Left lung (tissue), 10 donors: ENCODE measurements around the gene PAMR1. TPM values are rescaled to one million over a fixed set of nuclear protein-coding genes. Genes with fewer than 3 reads are reported as not detected.

Experiments used
- ATAC-seq: fragments of 200-7000 bp; cut with Tn5 transposase; one replicate; pipeline ENCODE4 v1.9.1; 2020; ENCODE audit warnings: moderate library complexity
- DNase-seq, 4 donors: peaks; one replicate each; pipeline ENCODE4 v3.0.0-alpha.2; 2013 to 2020
- H3K27ac ChIP-seq, 2 donors: fragments of 200-600 bp; sonication (generic) in 1 of 2; one replicate each; pipeline versions ENCODE4 v1.5.0 to v1.8.0; 2020 to 2021
- H3K27me3 ChIP-seq, 2 donors: fragments of 200-600 bp; sonication (generic) in 1 of 2; one replicate each; pipeline versions ENCODE4 v1.5.0 to v1.8.0; 2020 to 2021
- H3K36me3 ChIP-seq, 2 donors: fragments of 200-600 bp; sonication (generic) in 1 of 2; one replicate each; pipeline versions ENCODE4 v1.5.0 to v1.8.0; 2020 to 2021
- H3K4me1 ChIP-seq, 2 donors: fragments of 200-600 bp; one replicate each; pipeline ENCODE4 v1.8.0; 2021
- H3K4me3 ChIP-seq, 2 donors: fragments of 200-600 bp; sonication (generic) in 1 of 2; one replicate each; pipeline versions ENCODE4 v1.5.0 to v1.8.0; 2020 to 2021; ENCODE audit warnings: mild to moderate bottlenecking in 1 of 2
- H3K9me3 ChIP-seq, 2 donors: fragments of 200-600 bp; sonication (generic) in 1 of 2; one replicate each; pipeline versions ENCODE4 v1.5.0 to v1.8.0; 2020 to 2021
- intact Hi-C, 2 donors: fragments of 100-400 bp; cut with DNase I; formaldehyde crosslinking; loops; one replicate each; pipeline versions ENCODE4 v1.11.2 to v1.14.2; 2022
- polyA plus RNA-seq, 6 donors: library from polyadenylated mRNA; unstranded; fragments of 120-200 nt; gene quantifications; one replicate each; pipeline ENCODE4 v1.2.1, GENCODE V29; 2013; ENCODE audit not compliant: insufficient read length in 6 of 6
- total RNA-seq, 2 donors: library from RNA; stranded (reverse); fragmentation: NEBNext Ultra II Directional; extraction: Animal tissue kit (Norgen Biotek cat#: 25700); gene quantifications; one replicate each; pipeline ENCODE4 v1.2.1, GENCODE V29; 2021
- TF ChIP-seq, protein P1 (sequence below), 2 donors: fragments of 200-600 bp; sonication (generic) in 1 of 2; IDR thresholded peaks; one replicate each; pipeline versions ENCODE4 v1.5.0 to v1.8.0; 2021; ENCODE audit warnings: antibody characterized with exemption in 2 of 2
- donor health status: DM: no; HTN: yes; CAD: no.
- donor health status: DM: no; HTN: no; CAD: no.

Gene PAMR1
- total and polyA plus RNA-seq, 8 donors: 0.65 to 14.4 (median 9.1) TPM

DNA sequence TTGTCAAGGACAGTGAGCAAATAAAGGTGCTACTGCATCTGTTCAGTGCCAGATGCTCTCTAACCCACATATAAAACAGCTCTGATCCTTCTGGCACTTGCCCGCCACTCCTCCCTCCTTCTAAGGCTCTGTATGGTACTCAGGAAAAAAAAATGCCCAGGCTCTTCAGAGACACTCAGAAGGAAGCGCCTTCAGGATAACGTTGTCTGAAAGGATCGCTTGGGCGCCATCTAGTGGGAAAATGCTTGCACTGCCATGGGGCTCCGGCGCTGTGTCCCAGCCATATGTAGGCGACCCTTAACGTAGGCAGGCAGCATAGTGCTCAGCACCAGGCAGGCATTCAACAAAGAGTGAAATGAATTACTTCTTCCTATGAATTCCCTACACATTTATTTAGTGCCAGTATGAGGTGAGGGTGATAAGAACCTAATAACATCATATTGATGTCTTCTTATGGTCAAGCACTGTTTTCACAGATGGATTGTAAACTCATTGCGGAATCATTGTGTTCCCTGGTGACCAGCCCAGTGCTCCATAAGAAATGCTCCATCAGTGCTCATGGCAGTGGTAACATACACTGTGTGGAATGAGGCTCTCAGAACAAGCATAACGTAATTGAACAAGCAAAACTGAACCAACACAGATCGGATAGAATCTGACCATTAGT is 39.6 kb downstream of the PAMR1 start:
- H3K4me3 ChIP-seq: no peak overlapping the region
- H3K9me3 ChIP-seq: peaks cover 0 to 11% of the 10 kb centered on the region in 2 donors
- no peaks in the 10 kb centered on the region for H3K4me1 ChIP-seq
- no peaks in the 10 kb centered on the region for H3K27me3 ChIP-seq
- H3K27ac ChIP-seq: no peak overlapping the region
- no peaks in the 10 kb centered on the region for H3K36me3 ChIP-seq
- intact Hi-C loops: no loop called here
- peak; percentile 70 to 86 (median 80) for DNase-seq
- TF ChIP-seq, protein P1, sequence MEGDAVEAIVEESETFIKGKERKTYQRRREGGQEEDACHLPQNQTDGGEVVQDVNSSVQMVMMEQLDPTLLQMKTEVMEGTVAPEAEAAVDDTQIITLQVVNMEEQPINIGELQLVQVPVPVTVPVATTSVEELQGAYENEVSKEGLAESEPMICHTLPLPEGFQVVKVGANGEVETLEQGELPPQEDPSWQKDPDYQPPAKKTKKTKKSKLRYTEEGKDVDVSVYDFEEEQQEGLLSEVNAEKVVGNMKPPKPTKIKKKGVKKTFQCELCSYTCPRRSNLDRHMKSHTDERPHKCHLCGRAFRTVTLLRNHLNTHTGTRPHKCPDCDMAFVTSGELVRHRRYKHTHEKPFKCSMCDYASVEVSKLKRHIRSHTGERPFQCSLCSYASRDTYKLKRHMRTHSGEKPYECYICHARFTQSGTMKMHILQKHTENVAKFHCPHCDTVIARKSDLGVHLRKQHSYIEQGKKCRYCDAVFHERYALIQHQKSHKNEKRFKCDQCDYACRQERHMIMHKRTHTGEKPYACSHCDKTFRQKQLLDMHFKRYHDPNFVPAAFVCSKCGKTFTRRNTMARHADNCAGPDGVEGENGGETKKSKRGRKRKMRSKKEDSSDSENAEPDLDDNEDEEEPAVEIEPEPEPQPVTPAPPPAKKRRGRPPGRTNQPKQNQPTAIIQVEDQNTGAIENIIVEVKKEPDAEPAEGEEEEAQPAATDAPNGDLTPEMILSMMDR (IDR thresholded peaks at IDR 0.05): peak; percentile 89 to 94
- ATAC-seq: peak; percentile 99

DNA sequence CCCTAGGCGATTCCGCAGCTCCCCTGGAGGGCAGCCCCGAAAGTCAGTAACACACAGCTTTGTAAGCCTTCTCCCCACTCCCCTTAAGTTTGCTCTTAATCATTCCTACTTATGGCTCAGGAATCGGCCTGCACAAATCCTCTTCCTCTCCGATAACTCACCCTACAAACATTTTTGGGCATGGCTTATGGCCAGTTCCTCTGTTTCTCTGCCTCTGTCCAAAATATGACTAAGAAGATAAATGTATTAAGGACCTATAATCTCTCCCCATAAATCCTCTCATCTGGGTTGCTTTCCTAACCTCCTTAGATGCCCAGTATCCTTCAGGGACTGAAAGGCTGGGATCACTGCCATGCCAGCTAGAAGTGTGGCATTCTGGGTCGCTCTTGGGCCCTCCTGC is 41.0 kb downstream of the PAMR1 start:
- Histone ChIP-seq H3K4me3 (no peak overlapping the region), H3K36me3 (no peaks in the 10 kb centered on the region), H3K27ac (no peak overlapping the region), H3K27me3 (no peaks in the 10 kb centered on the region), H3K4me1 (no peaks in the 10 kb centered on the region), H3K9me3 (peaks cover 0 to 11% of the 10 kb centered on the region in 2 donors)
- ATAC-seq (no peak), DNase-seq (no peak)
- TF ChIP-seq, protein P1 (IDR thresholded peaks at IDR 0.05): no peak
- intact Hi-C loops: no loop called here

DNA sequence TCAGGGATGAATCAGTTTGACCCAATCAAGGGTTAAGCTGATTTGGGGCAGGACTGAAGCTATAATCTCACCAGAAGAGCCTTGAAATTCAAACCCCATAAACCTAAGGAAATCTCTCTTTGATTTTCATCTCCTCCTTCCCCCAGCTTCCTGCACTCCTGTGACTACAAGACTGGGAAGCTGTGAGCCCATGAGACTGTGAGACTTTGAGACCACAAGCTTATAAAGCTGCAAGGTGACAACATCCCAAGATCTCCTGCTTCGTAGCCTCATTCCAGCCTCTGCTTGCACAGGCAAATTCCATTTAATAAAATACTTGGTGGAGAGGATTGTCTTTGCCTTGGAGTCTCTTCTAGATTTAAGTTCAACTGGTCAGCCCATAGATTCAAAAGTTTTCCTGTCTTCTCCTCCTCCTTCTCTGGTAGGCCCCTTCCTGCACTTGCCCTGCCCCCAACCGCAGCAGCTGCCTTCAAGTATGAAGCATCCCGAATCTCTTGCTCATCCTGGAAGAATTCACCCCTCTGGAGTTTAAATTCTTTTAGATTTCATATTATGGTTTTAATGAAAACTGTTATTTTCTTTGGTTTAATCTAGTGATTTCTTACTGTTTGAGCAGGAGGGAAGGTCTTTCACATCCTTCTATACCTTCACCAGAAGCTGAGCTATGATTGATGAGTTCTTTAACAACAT is 42.1 kb downstream of the PAMR1 start:
- Histone ChIP-seq H3K27ac (no peak overlapping the region), H3K36me3 (no peaks in the 10 kb centered on the region), H3K4me1 (no peaks in the 10 kb centered on the region), H3K4me3 (no peak overlapping the region), H3K9me3 (peaks cover 0 to 11% of the 10 kb centered on the region in 2 donors), H3K27me3 (no peaks in the 10 kb centered on the region)
- DNase-seq (no peak), ATAC-seq (no peak)
- TF ChIP-seq, protein P1 (IDR thresholded peaks at IDR 0.05): no peak
- intact Hi-C loops: no loop called here

DNA sequence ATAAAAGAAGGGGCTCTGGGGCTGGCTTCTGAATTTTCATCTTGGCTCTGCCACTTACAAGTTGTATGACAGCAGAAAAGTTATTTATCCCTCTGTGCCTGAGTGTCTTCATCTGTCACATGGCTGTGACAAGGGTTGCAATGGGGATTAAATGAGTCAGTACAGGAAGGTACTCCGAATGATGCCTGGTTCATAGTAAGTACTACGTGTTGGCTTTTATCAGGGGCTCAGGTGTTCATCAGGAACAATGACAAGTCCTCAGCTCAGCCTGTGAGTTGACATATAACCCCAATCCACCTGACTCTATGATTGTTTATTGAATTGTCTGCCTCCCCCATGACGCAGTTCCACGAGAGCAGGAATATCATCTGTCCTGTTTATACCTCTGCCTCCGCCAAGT is 45.7 kb downstream of the PAMR1 start:
- no peaks in the 10 kb centered on the region for H3K4me1 ChIP-seq
- H3K36me3 ChIP-seq: no peaks in the 10 kb centered on the region
- H3K9me3 ChIP-seq: peaks cover 0 to 11% of the 10 kb centered on the region in 2 donors
- no peak for DNase-seq
- no peak overlapping the region for H3K27ac ChIP-seq
- H3K4me3 ChIP-seq: no peak overlapping the region
- intact Hi-C loops: no loop called here
- peaks cover 0 to 6% of the 10 kb centered on the region in 2 donors for H3K27me3 ChIP-seq
- ATAC-seq: no peak
- TF ChIP-seq, protein P1 (IDR thresholded peaks at IDR 0.05): no peak

DNA sequence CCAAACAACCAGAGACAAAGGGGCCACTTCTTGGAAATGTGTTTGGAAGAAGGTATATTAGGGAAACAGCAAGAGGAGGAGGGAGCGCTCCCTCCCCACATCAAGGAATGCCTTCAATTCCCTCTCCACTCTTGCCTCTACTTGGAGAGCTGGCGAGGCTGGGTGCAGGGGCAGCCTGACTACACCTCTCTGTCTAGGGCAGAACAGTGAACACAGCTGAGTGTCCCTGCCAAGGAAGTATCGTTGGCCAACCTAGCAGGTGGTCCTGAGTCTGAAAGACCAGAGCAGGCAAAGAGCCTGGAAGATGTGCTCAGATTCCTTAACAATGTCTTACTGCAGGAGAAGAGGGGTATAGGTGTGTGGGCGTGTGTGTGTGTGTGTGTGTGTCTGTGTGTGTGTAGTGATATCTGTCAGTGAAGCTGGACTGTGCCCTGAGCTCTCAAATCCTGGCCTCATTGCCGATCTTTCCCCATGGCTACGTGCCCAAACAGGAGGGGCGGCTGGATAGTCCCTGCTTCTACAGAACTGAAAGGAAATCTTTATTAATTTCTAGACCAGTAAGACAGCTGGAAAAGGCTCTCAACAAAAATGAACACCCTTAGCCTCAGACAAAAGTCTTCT is 46.8 kb downstream of the PAMR1 start:
- peak in 1 of 4 donors; percentile 51 for DNase-seq

More for the DNA sequence above, 46.8 kb downstream of the PAMR1 start:
- peak; percentile 12 for ATAC-seq
- Histone ChIP-seq H3K4me1 (no peaks in the 10 kb centered on the region), H3K36me3 (no peaks in the 10 kb centered on the region), H3K27ac (no peak overlapping the region), H3K4me3 (no peak overlapping the region), H3K27me3 (peaks cover 0 to 6% of the 10 kb centered on the region in 2 donors), H3K9me3 (peaks cover 0 to 11% of the 10 kb centered on the region in 2 donors)
- TF ChIP-seq, protein P1 (IDR thresholded peaks at IDR 0.05): no peak
- intact Hi-C loops: no loop called here
